Suppressor macrophage treated with lipopolysaccharide for 4 hours (primary cell): ENCODE data around the gene SLIT1.

Source experiments
- DNase-seq: peaks from one replicate; pipeline ENCODE4 v3.0.0-alpha.2; 2020

Gene SLIT1

GRCh38 chr10:97078261-97078937, 107.4 kb downstream of the SLIT1 start:
- no peak for DNase-seq

GRCh38 chr10:97076781-97077180, 109.0 kb downstream of the SLIT1 start:
- DNase-seq: no peak

- no peak for DNase-seq
Measured at GRCh38 chr10:97075961-97076525, 109.7 kb downstream of the SLIT1 start.

DNA sequence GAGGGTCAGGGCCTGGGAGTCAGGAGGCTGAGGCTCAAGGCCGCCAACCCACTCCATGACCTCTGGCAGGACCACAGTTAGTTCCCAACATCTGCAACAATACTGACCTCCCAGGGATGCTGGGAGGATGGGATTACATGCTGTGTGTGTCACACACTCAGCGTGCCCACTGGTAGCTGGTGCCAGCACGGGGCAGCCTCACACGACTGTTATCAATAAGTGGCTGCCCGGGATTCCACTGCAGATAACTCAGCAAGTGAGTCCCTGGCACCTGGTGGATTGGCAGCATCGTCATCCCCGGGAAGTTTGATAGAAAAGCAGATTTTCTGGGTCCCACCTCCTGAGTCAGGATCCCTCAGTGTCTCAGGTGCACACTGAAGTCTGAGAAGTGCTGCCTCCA, 110.3 kb downstream of the SLIT1 start:
- DNase-seq: no peak

DNA sequence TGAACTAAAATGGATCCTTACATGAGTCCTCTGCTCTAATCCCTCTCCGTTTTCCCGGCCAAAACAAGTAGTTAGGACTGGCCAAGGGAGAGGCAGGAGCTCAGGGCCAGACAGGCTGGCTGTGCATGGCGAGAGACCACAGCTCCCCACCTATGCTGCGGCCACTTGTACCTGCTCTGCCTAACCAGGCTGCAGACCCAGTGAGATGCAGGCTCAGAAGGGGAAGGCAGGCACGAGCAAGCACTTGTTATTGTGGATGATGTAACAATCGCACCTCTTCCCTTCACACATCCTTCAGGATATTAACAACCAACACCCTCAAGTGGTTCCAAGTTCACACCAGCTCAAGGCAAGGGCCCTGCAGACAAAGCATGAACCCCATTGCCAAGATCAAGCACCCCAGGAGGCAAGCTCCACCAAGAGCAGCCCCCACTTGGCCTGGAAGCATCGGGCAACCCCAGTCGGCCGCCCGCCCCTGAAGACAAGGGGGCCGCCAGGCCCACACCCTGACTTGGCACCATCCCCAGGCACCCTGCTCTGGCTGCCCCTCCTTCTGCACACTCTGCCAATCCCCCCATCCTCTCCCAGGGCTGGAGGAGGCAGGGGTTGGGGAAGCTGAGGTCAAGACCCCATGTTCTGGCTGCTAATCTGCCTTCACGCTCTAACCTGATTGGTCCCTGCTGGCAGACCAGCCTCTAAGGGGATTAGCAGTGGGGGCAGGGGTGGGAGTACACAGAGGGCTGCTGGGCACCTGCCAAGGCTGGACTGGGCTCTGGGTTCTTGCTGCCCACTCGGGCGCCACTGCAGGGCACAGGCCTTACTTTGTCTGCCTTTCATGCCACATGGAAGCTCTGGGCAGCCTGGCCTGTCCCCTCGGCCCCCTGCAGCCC, 111.3 kb downstream of the SLIT1 start:
- no peak for DNase-seq

- DNase-seq: peak; percentile 87
Measured at GRCh38 chr10:97072851-97073665, 112.7 kb downstream of the SLIT1 start.

DNA sequence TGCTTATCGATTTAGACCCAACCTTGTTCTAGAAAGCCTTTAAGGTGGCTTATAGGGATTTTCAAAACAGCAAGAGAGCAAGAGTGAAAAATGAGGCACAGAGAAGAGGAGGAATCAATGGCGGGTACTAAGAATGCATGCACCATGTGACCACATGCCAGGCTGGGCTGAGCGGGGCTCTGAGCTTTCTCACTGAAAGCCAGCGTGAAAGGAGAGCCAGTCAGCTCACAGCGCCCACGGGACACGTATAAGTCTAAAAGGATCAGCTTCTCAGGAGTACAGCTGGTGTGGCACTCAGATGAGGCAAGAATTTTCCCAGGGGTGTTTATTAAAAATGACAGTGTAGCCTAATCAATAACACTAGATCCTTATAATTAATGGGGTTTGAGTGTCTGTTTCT, 114.3 kb downstream of the SLIT1 start:
- DNase-seq: no peak

GRCh38 chr10:97069576-97070362, 116.0 kb downstream of the SLIT1 start:
- DNase-seq: peak; percentile 38

DNA sequence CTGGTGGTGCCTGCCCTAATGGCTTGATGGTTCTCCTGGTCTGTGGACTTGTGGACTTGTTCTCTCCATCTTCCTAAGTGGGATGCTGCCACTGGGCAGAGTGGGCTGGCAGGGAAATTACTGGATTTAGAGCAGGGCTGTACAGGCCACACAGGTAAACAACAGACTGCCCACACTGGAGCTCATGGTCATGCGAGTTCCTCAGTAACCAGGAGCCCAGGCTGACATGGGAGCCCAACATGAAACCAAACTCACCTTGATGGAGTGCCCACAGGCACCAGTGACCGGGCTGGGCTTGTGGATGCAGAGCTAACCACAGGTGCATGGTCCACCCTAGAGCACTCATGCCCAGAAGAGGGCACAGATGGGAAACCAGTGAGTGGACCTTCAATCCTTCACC, 116.7 kb downstream of the SLIT1 start:
- DNase-seq: no peak

DNA sequence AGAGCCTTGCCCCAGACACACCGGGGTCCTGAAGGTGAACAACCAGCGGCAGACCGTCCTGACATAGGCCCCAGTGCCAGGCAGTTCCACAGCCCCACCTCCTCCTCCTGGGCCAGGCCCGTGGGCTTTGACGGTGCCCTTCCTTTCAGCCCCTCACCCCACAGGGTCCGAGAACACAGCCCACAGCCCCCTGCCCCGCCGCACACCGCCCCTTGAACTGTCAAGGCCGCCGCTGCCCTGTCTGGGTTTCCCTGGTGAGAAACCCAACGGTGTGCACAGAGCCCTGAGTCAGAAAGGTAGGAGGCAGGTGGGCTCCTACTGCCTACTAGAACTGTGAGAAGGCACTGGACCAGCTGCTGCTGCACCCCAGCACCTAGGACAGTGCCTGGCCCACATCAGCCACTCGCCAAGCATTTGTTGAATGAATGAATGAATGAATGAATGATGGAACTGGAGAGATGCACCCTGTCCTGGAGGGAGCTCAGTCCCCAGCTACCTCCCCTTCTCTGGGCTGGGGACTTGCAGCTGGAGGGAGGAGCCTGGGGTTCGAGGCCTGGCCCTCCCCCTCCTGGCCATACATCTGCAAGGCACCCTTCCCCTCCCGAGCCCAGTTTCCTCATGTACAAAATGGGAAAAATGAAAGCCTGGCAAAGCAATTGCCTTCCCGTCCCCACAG, 117.9 kb downstream of the SLIT1 start:
- DNase-seq: no peak

DNA sequence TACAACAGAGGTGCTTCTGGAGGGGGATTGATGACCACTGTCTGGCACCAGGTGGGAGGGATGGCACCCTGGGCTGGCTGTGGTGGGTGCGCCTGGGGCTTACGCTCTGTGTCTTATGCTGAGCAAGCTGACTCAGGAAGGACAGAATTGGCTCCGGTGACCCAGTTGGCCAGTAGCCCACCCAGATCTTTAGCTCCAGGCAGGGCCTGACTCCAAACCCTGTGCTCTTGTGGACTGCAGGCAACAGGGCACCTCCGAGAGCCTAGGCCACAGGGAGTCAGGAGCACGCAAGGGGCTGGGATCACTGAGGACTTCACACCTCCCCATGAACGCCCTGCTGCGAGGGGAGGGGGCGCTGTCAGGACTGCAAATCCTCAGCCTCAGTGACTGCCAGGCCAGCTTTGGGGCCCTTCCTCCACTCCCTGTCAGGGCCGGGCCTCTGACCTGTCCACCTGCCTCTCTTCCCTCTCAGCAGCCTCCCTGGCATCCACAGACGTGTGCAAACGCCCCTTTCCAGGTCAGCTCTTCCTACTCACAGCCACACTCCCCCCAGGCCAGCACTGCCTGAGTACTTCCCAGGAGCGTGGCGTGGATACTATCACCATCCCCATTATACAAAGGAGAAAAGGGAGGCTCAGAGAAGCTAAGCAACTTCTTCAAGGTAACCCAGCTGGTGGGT, 118.7 kb downstream of the SLIT1 start:
- DNase-seq: no peak

DNA sequence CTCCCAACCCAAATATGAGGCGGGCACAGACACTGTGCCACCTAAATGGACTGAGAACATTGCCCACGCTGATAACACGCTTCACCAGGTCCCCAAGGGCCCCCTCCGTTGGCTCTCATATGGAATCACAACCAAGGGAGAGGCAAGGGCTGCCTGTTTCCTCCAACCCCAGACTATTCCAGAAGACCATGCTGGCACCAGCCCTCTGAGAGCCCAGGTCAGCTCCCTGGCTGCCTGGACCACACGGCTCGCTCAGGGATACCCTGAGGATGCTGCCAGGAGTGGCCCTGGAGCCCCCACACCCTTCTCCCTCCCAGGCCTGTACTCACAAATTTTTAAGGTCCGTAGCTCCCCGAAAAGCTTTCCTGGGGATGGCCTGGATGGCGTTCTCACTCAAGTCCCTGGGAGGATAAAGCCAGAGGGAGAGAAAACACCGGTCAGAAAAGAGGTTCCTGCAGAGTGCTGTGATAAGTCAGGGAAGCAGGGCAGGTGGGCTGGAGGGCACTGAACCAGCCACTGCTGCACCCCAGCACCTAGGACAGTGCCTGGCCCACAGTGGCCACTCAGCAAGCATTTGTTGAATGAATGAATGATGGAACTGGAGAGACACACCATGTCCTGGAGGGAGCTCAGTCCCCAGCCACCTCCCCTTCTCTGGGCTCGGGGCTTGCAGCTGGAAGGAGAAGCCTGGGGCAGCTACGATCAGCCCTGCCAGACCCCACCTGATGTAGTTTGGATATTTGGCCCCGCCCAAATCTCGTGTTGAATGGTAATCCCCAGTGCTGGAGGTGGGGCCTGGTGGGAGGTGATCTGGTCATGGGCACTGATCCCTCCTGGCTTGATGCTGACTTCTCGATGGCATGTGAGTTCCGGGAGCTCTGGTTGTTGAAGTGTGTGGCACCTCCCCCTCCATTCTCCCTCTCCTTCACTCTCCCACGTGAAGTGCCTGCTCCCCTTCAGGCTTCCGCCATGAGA, 119.8 kb downstream of the SLIT1 start:
- no peak for DNase-seq

- no peak for DNase-seq
Measured at GRCh38 chr10:97065128-97065527, 120.6 kb downstream of the SLIT1 start.

DNA sequence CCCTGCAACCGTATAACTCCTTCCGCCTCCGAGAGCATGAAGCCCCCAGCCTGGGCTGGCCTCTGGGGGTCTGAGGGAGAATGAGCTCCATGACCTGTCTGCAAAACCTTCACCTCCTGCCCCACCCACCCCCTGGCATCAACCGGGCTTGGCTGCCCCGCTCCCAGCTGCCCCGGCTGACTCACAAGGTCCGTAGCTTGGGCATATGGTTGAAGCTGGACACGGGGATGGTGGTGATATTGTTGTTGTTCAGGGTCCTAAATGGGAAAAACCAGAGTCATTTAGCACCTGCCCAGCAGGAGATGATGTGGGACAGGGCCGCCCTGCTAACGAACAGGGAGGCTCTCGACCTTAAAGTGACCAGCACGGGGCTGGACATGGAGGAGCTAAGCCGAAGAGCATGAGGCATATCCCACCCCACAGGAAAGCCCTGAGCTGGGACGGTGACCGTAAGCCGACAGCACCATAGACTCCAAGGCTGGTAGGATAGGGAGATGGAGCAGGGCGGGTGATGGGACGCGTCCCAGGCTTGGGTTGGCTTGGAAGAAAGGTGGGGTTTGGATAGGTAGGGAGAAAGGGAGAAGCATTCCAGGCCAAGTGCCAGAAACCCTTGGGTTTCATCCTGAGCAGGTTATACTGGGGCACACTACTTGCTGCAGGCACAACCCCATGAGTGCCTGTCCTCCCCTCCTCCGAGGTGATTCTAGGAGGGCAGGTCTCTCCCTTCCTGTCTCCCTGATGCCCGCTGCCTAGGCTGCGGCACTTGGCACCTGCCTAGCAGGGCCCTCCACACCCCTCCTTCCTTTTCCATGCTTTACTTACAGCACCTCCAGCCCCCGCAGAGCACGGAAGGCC, 121.5 kb downstream of the SLIT1 start:
- DNase-seq: no peak

- DNase-seq: no peak
Measured at GRCh38 chr10:97063271-97063982, 122.3 kb downstream of the SLIT1 start.

- DNase-seq: no peak
Measured at GRCh38 chr10:97062456-97062855, 123.3 kb downstream of the SLIT1 start.

- no peak for DNase-seq
Measured at GRCh38 chr10:97062046-97062445, 123.7 kb downstream of the SLIT1 start.

DNA sequence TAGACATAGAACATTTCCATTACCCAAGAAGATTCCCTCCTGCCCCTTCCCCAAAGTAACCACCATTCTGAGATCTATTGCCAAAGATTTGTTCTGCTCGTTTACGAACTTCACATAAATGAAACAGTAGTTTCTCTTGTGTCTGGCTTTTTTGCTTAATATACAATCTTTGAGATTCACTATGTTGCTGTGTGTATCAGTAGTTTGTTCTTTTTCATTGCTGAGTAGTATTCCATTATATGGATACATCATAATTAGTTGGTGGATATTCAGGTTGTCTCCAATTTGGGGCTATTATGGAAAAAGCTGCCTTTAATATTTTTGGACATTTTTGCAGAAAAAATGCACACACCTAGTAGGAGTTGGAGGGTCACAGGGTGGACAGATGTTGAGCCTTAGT, 124.3 kb downstream of the SLIT1 start:
- DNase-seq: no peak
